ENCODE measurements around the gene AZIN2. TPM values are rescaled to one million over a fixed set of nuclear protein-coding genes. Genes with fewer than 3 reads are reported as not detected.

Gene AZIN2
- total and polyA plus RNA-seq, 2 donors (not counting 3 experiments of a cell fraction or from before 2014, with no cell fraction given), result 0.91 to 1.4 TPM

GRCh38 chr1:33143698-33144097, 62.7 kb downstream of the AZIN2 start:
- no peak for TF ChIP-seq GATA2 (IDR thresholded peaks at IDR 0.05; ENCODE audit: insufficient read depth, insufficient read length, low read depth, low read length)
- TF ChIP-seq MYC (IDR thresholded peaks at IDR 0.05; ENCODE audit: low read depth, low read length), result no peak
- no peak for TF ChIP-seq FOS (IDR thresholded peaks at IDR 0.05; ENCODE audit: borderline replicate concordance, insufficient read depth, low read length)
- TF ChIP-seq POLR2A (IDR thresholded peaks at IDR 0.05; ENCODE audit: low read depth, low read length), result no peak
- no peak for TF ChIP-seq JUN (IDR thresholded peaks at IDR 0.05; ENCODE audit: borderline replicate concordance, insufficient read depth, insufficient read length, low read depth)
- TF ChIP-seq CTCF (IDR thresholded peaks at IDR 0.05; ENCODE audit: extremely low read depth in 1 of 2, insufficient read depth in 1 of 2, low read depth in 1 of 2, low read length in 2 of 2), result no peak
- TF ChIP-seq POLR2AphosphoS5 (IDR thresholded peaks at IDR 0.05; ENCODE audit: insufficient read depth, low read depth, low read length), result no peak
- no peak for TF ChIP-seq MAX (IDR thresholded peaks at IDR 0.05; ENCODE audit: insufficient read depth, insufficient read length)
- TF ChIP-seq EZH2 (IDR thresholded peaks at IDR 0.05; ENCODE audit: borderline replicate concordance, low read depth, low read length, severe bottlenecking), result no peak
- Histone ChIP-seq H3K4me3 (replicated peaks in 1 of 3; ENCODE audit: insufficient read depth in 1 of 3, low read depth in 1 of 3, low read length in 3 of 3) (no peak overlapping the region), H3K9ac (replicated peaks; ENCODE audit: extremely low read depth, insufficient read depth, low read length) (no peak overlapping the region), H3K4me2 (ENCODE audit: insufficient read depth, low read length) (no peak overlapping the region), H3K36me3 (ENCODE audit: control insufficient read depth in 2 of 2, extremely low read depth in 1 of 2, insufficient read depth in 2 of 2, low read length in 2 of 2) (peaks cover 0 to 26% of the 10 kb centered on the region in 2 experiments), H3K27ac (ENCODE audit: insufficient read depth, low read depth, low read length) (no peak overlapping the region), H3K9me3 (replicated peaks; ENCODE audit: control insufficient read depth, insufficient read depth, low read length) (no peaks in the 10 kb centered on the region), H3K27me3 (ENCODE audit: control insufficient read depth in 2 of 2, insufficient read depth in 2 of 2, low read length in 2 of 2) (peaks cover 0 to 2% of the 10 kb centered on the region in 2 experiments), H3K9me1 (replicated peaks; ENCODE audit: control insufficient read depth, extremely low read depth, insufficient read depth, low read length) (no peaks in the 10 kb centered on the region), H3K4me1 (ENCODE audit: control insufficient read depth, extremely low read depth, insufficient read depth, low read length) (no peaks in the 10 kb centered on the region), H4K20me1 (replicated peaks; ENCODE audit: control insufficient read depth, extremely low read depth, insufficient read depth, low read length) (no peaks in the 10 kb centered on the region), H3K79me2 (ENCODE audit: control insufficient read depth, insufficient read depth, low read length) (no peaks in the 10 kb centered on the region), H2AFZ (ENCODE audit: low read depth, low read length) (no peak overlapping the region)
- intact Hi-C loops (cut with micrococcal nuclease), result no loop called here
- FAIRE-seq (no peak), DNase-seq (ENCODE audit: low read depth, low spot score) (no peak)
- BruUV-seq (replicated peaks), result no TSS peak
- dilution Hi-C loops (cut with MboI; ENCODE audit: extremely low pct_ligation_motif_present, low sequenced_read_pairs), result no loop called here
- POLR2A ChIA-PET, result no interaction called here
- CTCF ChIA-PET, result interaction anchor here (1.2 kb wide), 1 partner anchor 17 kb away, joined by 6 read pairs; no protein-coding TSS in a partner anchor
